H9 (cell line): ENCODE measurements around the gene PC. TPM values are rescaled to one million over a fixed set of nuclear protein-coding genes. Genes with fewer than 3 reads are reported as not detected.

Experiments
- DNase-seq: peaks from one replicate; pipeline ENCODE4 v3.0.0-alpha.2; 2017
- H2AFZ ChIP-seq: one replicate; pipeline ENCODE4 v1.6.1; 2013; ENCODE audit warnings: mild to moderate bottlenecking, low read length, control low read depth, moderate library complexity
- H2AK5ac ChIP-seq: 2 replicates; pipeline ENCODE4 v1.6.1; 2013; ENCODE audit warnings: low read length, control low read depth, mixed read lengths; ENCODE audit not compliant: insufficient read length
- H2BK120ac ChIP-seq: one replicate; pipeline ENCODE4 v1.6.1; 2013; ENCODE audit warnings: low read depth, mild to moderate bottlenecking, low read length, control low read depth, inconsistent platforms; ENCODE audit not compliant: poor library complexity, severe bottlenecking
- H2BK12ac ChIP-seq: 2 replicates; pipeline ENCODE4 v1.6.1; 2013; ENCODE audit warnings: low read length, control low read depth, mixed read lengths, low read depth; ENCODE audit not compliant: insufficient read length
- H2BK15ac ChIP-seq: 2 replicates; pipeline ENCODE4 v1.6.1; 2013; ENCODE audit warnings: low read depth, low read length, control low read depth
- H2BK20ac ChIP-seq: one replicate; pipeline ENCODE4 v1.6.1; 2013; ENCODE audit warnings: low read depth, mild to moderate bottlenecking, low read length, control low read depth, inconsistent platforms; ENCODE audit not compliant: poor library complexity, severe bottlenecking
- H2BK5ac ChIP-seq: 2 replicates; pipeline ENCODE4 v1.6.1; 2013; ENCODE audit warnings: low read length, control low read depth, mixed read lengths; ENCODE audit not compliant: insufficient read length
- H3K14ac ChIP-seq: 2 replicates; pipeline ENCODE4 v1.6.1; 2013; ENCODE audit warnings: low read length, control low read depth; ENCODE audit not compliant: insufficient read depth
- H3K18ac ChIP-seq: 2 replicates; pipeline ENCODE4 v1.6.1; 2013; ENCODE audit warnings: low read depth, mild to moderate bottlenecking, mixed read lengths, low read length, control low read depth; ENCODE audit not compliant: insufficient read length
- H3K23ac ChIP-seq: 2 replicates; pipeline ENCODE4 v1.6.1; 2013; ENCODE audit warnings: low read length, control low read depth, mixed read lengths, low read depth; ENCODE audit not compliant: insufficient read length
- H3K23me2 ChIP-seq: 2 replicates; pipeline ENCODE4 v1.6.1; 2013; ENCODE audit warnings: low read depth, mild to moderate bottlenecking, mixed read lengths, low read length, control low read depth; ENCODE audit not compliant: insufficient read length, poor library complexity, severe bottlenecking
- H3K27ac ChIP-seq: 2 replicates; pipeline ENCODE4 v1.5.1; 2013; ENCODE audit warnings: low read length, control low read depth, mixed read lengths, low read depth; ENCODE audit not compliant: insufficient read length
- H3K27me3 ChIP-seq: 2 replicates; pipeline ENCODE4 v1.6.1; 2013; ENCODE audit warnings: low read length, control low read depth, inconsistent platforms; ENCODE audit not compliant: insufficient read depth
- H3K4ac ChIP-seq: 2 replicates; pipeline ENCODE4 v1.6.1; 2013; ENCODE audit warnings: low read depth, mild to moderate bottlenecking, control low read depth, inconsistent platforms, low read length, moderate library complexity
- H3K4me1 ChIP-seq: 2 replicates; pipeline ENCODE4 v1.6.1; 2013; ENCODE audit warnings: low read length, control low read depth, inconsistent platforms; ENCODE audit not compliant: insufficient read depth
- H3K4me2 ChIP-seq: 2 replicates; pipeline ENCODE4 v1.6.1; 2013; ENCODE audit warnings: low read length, control low read depth, mixed read lengths; ENCODE audit not compliant: insufficient read length, insufficient read depth
- H3K56ac ChIP-seq: 2 replicates; pipeline ENCODE4 v1.6.1; 2013; ENCODE audit warnings: low read depth, mild to moderate bottlenecking, mixed read lengths, low read length, control low read depth; ENCODE audit not compliant: insufficient read length
- H3K79me1 ChIP-seq: 2 replicates; pipeline ENCODE4 v1.6.1; 2013; ENCODE audit warnings: low read depth, mild to moderate bottlenecking, moderate library complexity, low read length, control low read depth, inconsistent platforms; ENCODE audit not compliant: insufficient read depth, poor library complexity, severe bottlenecking
- H3K79me2 ChIP-seq: 2 replicates; pipeline ENCODE4 v1.6.1; 2013; ENCODE audit warnings: low read length, control low read depth, inconsistent platforms; ENCODE audit not compliant: insufficient read depth
- H3K9ac ChIP-seq: 2 replicates; pipeline ENCODE4 v1.6.1; 2013; ENCODE audit warnings: low read length, control low read depth, mixed read lengths; ENCODE audit not compliant: insufficient read length; ENCODE audit errors: extremely low read depth
- H3K9me3 ChIP-seq: one replicate; pipeline ENCODE4 v1.6.1; 2013; ENCODE audit warnings: low read depth, low read length, inconsistent platforms; ENCODE audit not compliant: control insufficient read depth
- H3T11ph ChIP-seq: one replicate; pipeline ENCODE4 v1.6.1; 2013; ENCODE audit warnings: mild to moderate bottlenecking, low read length, control low read depth, inconsistent platforms
- H4K20me1 ChIP-seq: one replicate; pipeline ENCODE4 v1.6.1; 2013; ENCODE audit not compliant: control insufficient read depth, insufficient read length, insufficient read depth
- H4K5ac ChIP-seq: 2 replicates; pipeline ENCODE4 v1.6.1; 2013; ENCODE audit warnings: low read depth, mild to moderate bottlenecking, mixed read lengths, low read length, control low read depth; ENCODE audit not compliant: insufficient read length
- H4K8ac ChIP-seq: replicated peaks from 2 replicates; pipeline ENCODE4 v1.6.1; 2013; ENCODE audit warnings: low read length, control low read depth, mixed read lengths, low read depth; ENCODE audit not compliant: insufficient read length
- H4K91ac ChIP-seq: 2 replicates; pipeline ENCODE4 v1.6.1; 2013; ENCODE audit warnings: low read depth, mild to moderate bottlenecking, moderate library complexity, mixed read lengths, low read length, control low read depth; ENCODE audit not compliant: insufficient read length
- H3K27ac Mint-ChIP-seq, 3 experiments: 2 replicates in 2 of 3; 3 replicates in 1 of 3; pipeline ENCODE4 v1.8.0; 2020 to 2021; ENCODE audit warnings: mixed read lengths in 3 of 3, mild to moderate bottlenecking in 1 of 3, moderate library complexity in 1 of 3
- H3K27me3 Mint-ChIP-seq: 2 replicates; pipeline ENCODE4 v1.8.0; 2021; ENCODE audit warnings: low read depth, mild to moderate bottlenecking, moderate library complexity, mixed read lengths
- H3K36me3 Mint-ChIP-seq, 3 experiments: 2 replicates in 2 of 3; 3 replicates in 1 of 3; pipeline ENCODE4 v1.8.0; 2020 to 2021; ENCODE audit warnings: low read depth in 3 of 3, mixed read lengths in 3 of 3; ENCODE audit not compliant: insufficient read depth in 1 of 3
- H3K4me1 Mint-ChIP-seq, 2 experiments: 2 replicates each; pipeline ENCODE4 v1.8.0; 2020; ENCODE audit warnings: mixed read lengths in 2 of 2
- H3K4me3 Mint-ChIP-seq, 2 experiments: 2 replicates in 1 of 2; 3 replicates in 1 of 2; pipeline ENCODE4 v1.8.0; 2020 to 2021; ENCODE audit warnings: mild to moderate bottlenecking in 2 of 2, mixed read lengths in 2 of 2, moderate library complexity in 1 of 2
- H3K9me3 Mint-ChIP-seq, 2 experiments: 2 replicates in 1 of 2; 3 replicates in 1 of 2; pipeline ENCODE4 v1.8.0; 2020; ENCODE audit warnings: mild to moderate bottlenecking in 2 of 2, mixed read lengths in 2 of 2, moderate library complexity in 1 of 2
- WGBS: extraction: QIAGEN DNeasy Blood & Tissue Kit; methylation state at CpG from one replicate; pipeline ENCODE4 v1.1.7; 2013; ENCODE audit warnings: missing lambda C conversion rate, low lambda C conversion rate, mixed read lengths; ENCODE audit not compliant: insufficient read length; ENCODE audit errors: extremely low coverage; 5-methylcytosine and 5-hydroxymethylcytosine counted together
- total RNA-seq: library from RNA; stranded (reverse); gene quantifications from 2 replicates; pipeline ENCODE4 v1.2.1, GENCODE V29; 2021
- TF ChIP-seq, protein P1 (sequence below): fragments of 200-600 bp; sonication (generic); conservative IDR thresholded peaks from 3 replicates; pipeline ENCODE4 v1.8.0; 2021; ENCODE audit warnings: antibody characterized with exemption, mild to moderate bottlenecking

PC gene
- total RNA-seq, 1 experiment from 2014 or later: 32.6 TPM

DNA sequence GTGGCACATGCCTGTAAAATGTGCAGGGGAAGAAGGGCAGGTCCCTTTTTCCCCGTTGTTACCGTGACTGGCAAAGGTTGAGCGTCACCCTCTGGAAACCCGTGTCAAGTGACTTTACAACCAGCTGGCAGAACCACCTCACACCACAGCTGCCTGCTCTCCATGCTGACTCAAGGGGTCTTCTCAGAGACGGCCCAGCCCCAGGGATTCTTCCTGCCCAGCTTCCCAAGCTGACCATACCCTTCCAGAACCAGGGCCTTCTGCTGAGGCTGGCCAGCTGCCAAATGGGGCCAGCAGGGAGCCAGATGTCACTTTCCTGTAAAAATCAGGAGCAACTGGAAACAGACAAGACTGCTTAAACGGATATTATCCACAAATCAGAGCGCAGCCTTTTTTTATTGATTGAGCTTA is 6.3 kb downstream of the PC start:
- Mint-ChIP-seq H3K36me3 (peaks cover 0 to 14% (median 11%) of the 10 kb centered on the region in 3 experiments), H3K4me1 (peaks cover 27 to 30% of the 10 kb centered on the region in 2 experiments), H3K4me3 (no peak overlapping the region), H3K27ac (no peak overlapping the region; a peak in 1 of 7 replicates), H3K9me3 (no peaks in the 10 kb centered on the region), H3K27me3 (no peaks in the 10 kb centered on the region; the same call in 1 of the 2 replicates)
- Histone ChIP-seq H3K18ac (no peak overlapping the region), H3T11ph (no peak overlapping the region), H3K4me2 (no peak overlapping the region), H2BK20ac (no peak overlapping the region), H3K79me1 (no peaks in the 10 kb centered on the region), H4K20me1 (no peaks in the 10 kb centered on the region), H4K8ac (no peak overlapping the region), H4K91ac (no peak overlapping the region), H3K14ac (no peak overlapping the region), H2AFZ (no peak overlapping the region), H2BK12ac (no peak overlapping the region), H2BK5ac (no peak overlapping the region), H2BK15ac (no peak overlapping the region), H3K4me1 (no peaks in the 10 kb centered on the region; the same call in 1 of the 2 replicates), H3K27ac (no peak overlapping the region), H3K23ac (no peak overlapping the region), H3K79me2 (no peaks in the 10 kb centered on the region), H4K5ac (no peak overlapping the region), H3K9me3 (no peaks in the 10 kb centered on the region), H3K4ac (no peak overlapping the region), H2BK120ac (no peak overlapping the region), H3K27me3 (no peaks in the 10 kb centered on the region), H3K9ac (no peak overlapping the region), H3K23me2 (no peaks in the 10 kb centered on the region), H2AK5ac (no peak overlapping the region), H3K56ac (no peak overlapping the region)
- DNase-seq: no peak
- TF ChIP-seq, protein P1, sequence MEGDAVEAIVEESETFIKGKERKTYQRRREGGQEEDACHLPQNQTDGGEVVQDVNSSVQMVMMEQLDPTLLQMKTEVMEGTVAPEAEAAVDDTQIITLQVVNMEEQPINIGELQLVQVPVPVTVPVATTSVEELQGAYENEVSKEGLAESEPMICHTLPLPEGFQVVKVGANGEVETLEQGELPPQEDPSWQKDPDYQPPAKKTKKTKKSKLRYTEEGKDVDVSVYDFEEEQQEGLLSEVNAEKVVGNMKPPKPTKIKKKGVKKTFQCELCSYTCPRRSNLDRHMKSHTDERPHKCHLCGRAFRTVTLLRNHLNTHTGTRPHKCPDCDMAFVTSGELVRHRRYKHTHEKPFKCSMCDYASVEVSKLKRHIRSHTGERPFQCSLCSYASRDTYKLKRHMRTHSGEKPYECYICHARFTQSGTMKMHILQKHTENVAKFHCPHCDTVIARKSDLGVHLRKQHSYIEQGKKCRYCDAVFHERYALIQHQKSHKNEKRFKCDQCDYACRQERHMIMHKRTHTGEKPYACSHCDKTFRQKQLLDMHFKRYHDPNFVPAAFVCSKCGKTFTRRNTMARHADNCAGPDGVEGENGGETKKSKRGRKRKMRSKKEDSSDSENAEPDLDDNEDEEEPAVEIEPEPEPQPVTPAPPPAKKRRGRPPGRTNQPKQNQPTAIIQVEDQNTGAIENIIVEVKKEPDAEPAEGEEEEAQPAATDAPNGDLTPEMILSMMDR: no peak
- no CpG with 5 or more reads among the region's 7 CpGs for WGBS
